HG02885 (cell line): Measurements from ENCODE around the gene LMNA.

Experiments used
- ATAC-seq: cut with Tn5 transposase; IDR thresholded peaks from one replicate; pipeline ENCODE4 v1.9.1; 2021; ENCODE audit warnings: mild to moderate bottlenecking; ENCODE audit not compliant: unreplicated experiment, poor library complexity

LMNA gene

GRCh38 chr1:156135930-156136871, 21.7 kb downstream of the LMNA start:
- ATAC-seq, result no peak

GRCh38 chr1:156136970-156137483, 22.5 kb downstream of the LMNA start:
- ATAC-seq, result no peak

- no peak for ATAC-seq
Observed at GRCh38 chr1:156138458-156138867, 24.0 kb downstream of the LMNA start.

- ATAC-seq, result no peak
Observed at GRCh38 chr1:156140879-156141707, 26.6 kb downstream of the LMNA start.

- no peak for ATAC-seq
Observed at GRCh38 chr1:156143765-156144489, 29.4 kb downstream of the LMNA start.

- no peak for ATAC-seq
Observed at GRCh38 chr1:156144742-156145141, 30.2 kb downstream of the LMNA start.

- no peak for ATAC-seq
Observed at GRCh38 chr1:156145650-156146019, 31.1 kb downstream of the LMNA start.

GRCh38 chr1:156146020-156146768, 31.7 kb downstream of the LMNA start:
- ATAC-seq, result no peak

GRCh38 chr1:156146769-156147405, 32.4 kb downstream of the LMNA start:
- no peak for ATAC-seq

- ATAC-seq, result no peak
Observed at GRCh38 chr1:156148216-156148615, 33.7 kb downstream of the LMNA start.

GRCh38 chr1:156149374-156150332, 35.1 kb downstream of the LMNA start:
- ATAC-seq, result peak; percentile 63

- ATAC-seq, result no peak
Observed at GRCh38 chr1:156150333-156151011, 36.0 kb downstream of the LMNA start.

- ATAC-seq, result no peak
Observed at GRCh38 chr1:156151093-156151688, 36.7 kb downstream of the LMNA start.

- ATAC-seq, result no peak
Observed at GRCh38 chr1:156152628-156153027, 38.1 kb downstream of the LMNA start.

GRCh38 chr1:156153362-156153761, 38.9 kb downstream of the LMNA start, which contains the start of gene SEMA4A:
Gene SEMA4A (plus strand): TSS chr1:156153585. CDS start chr1:156154579, 994 bp downstream.
- no peak for ATAC-seq

GRCh38 chr1:156154317-156154749, 39.8 kb downstream of the LMNA start:
- ATAC-seq, result peak; percentile 57
